ENCODE measurements around the gene FTHL17. TPM values are rescaled to one million over a fixed set of nuclear protein-coding genes. Genes with fewer than 3 reads are reported as not detected.

The FTHL17 gene
- total and polyA plus RNA-seq, 4 experiments from 2014 or later: not detected

- no peak overlapping the region for H3K4me3 ChIP-seq (ENCODE audit: low read length in 2 of 2)
- H3K4me1 ChIP-seq (ENCODE audit: insufficient read depth, low read length): no peaks in the 10 kb centered on the region
- intact Hi-C loops (cut with micrococcal nuclease): loop anchor here (5.0 kb wide), 1 partner anchor 619 kb away; no protein-coding TSS in a partner anchor
- DNase-seq: peak in 3 of 5 donors; percentile 4 to 9 (median 6)
- Mint-ChIP-seq H3K27ac (peak overlapping the region in 1 of 7 donors; percentile 30), H3K9me3 (no peaks in the 10 kb centered on the region), H3K4me3 (no peak overlapping the region), H3K27me3 (peaks cover 1 to 3% of the 10 kb centered on the region in 2 donors), H3K4me1 (peaks cover 0 to 6% (median 3%) of the 10 kb centered on the region in 4 donors), H3K36me3 (no peaks in the 10 kb centered on the region)
- H3K27me3 ChIP-seq (ENCODE audit: insufficient read depth, low read length): no peaks in the 10 kb centered on the region
- POLR2A ChIA-PET (ENCODE audit: partially characterized antibody): no interaction called here
- CTCF ChIA-PET (ENCODE audit: partially characterized antibody): interaction anchor here (0.6 to 2.7 kb wide), 10 partner anchors 8 to 618 kb away, joined by 3 to 9 read pairs (median 3); no protein-coding TSS in a partner anchor
- no peaks in the 10 kb centered on the region for H3K36me3 ChIP-seq (ENCODE audit: insufficient read depth, low read length)
- H3K9me3 ChIP-seq (ENCODE audit: control insufficient read depth in 1 of 2, low read length in 2 of 2): no peaks in the 10 kb centered on the region
- H3K27ac ChIP-seq (ENCODE audit: low read depth, low read length): no peak overlapping the region
These were observed 33.1 kb downstream of the FTHL17 start for GRCh38 chrX:31038575-31039326.

DNA sequence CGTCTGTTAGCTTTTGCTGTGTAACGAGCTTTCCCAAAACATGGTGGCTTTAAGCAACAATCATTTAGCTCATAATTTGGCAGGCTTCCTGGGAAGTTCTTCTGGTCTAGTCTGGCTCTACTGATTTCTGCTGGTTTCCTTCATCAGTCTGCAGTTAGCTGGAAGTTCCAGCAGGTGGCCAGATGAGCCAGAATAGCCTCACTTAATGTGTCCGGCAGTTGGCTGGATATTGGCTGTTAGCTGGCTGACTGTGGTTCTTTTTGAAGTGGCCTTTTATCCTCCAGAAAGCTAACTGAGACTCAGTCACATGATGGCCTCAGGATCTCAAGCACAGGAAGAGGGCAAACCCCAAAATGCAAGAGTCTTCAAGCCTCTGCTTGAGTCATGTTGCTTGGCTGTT, 34.9 kb downstream of the FTHL17 start:
- Histone ChIP-seq H3K27me3 (ENCODE audit: insufficient read depth, low read length) (no peaks in the 10 kb centered on the region), H3K27ac (ENCODE audit: low read depth, low read length) (no peak overlapping the region), H3K4me3 (ENCODE audit: low read length in 2 of 2) (no peak overlapping the region), H3K36me3 (ENCODE audit: insufficient read depth, low read length) (no peaks in the 10 kb centered on the region), H3K9me3 (ENCODE audit: control insufficient read depth in 1 of 2, low read length in 2 of 2) (no peaks in the 10 kb centered on the region), H3K4me1 (ENCODE audit: insufficient read depth, low read length) (no peaks in the 10 kb centered on the region)
- intact Hi-C loops (cut with micrococcal nuclease): loop anchor here (5.0 kb wide), 1 partner anchor 620 kb away; no protein-coding TSS in a partner anchor
- CTCF ChIA-PET (ENCODE audit: partially characterized antibody): interaction anchor here (0.5 to 2.7 kb wide), 8 partner anchors 9 to 621 kb away, joined by 3 to 9 read pairs (median 4); no protein-coding TSS in a partner anchor
- Mint-ChIP-seq H3K36me3 (no peaks in the 10 kb centered on the region), H3K9me3 (peaks cover 0 to 3% (median 0%) of the 10 kb centered on the region in 8 donors), H3K27me3 (peaks cover 1 to 3% of the 10 kb centered on the region in 2 donors), H3K27ac (no peak overlapping the region), H3K4me1 (peaks cover 0 to 6% (median 3%) of the 10 kb centered on the region in 4 donors), H3K4me3 (no peak overlapping the region)
- no peak for DNase-seq
- POLR2A ChIA-PET (ENCODE audit: partially characterized antibody): no interaction called here

- H3K9me3 ChIP-seq (ENCODE audit: control insufficient read depth in 1 of 2, low read length in 2 of 2): no peaks in the 10 kb centered on the region
- H3K27me3 ChIP-seq (ENCODE audit: insufficient read depth, low read length): no peaks in the 10 kb centered on the region
- no peaks in the 10 kb centered on the region for H3K36me3 Mint-ChIP-seq
- peaks cover 0 to 10% of the 10 kb centered on the region in 2 donors for H3K27me3 Mint-ChIP-seq
- no peaks in the 10 kb centered on the region for H3K4me1 ChIP-seq (ENCODE audit: insufficient read depth, low read length)
- no peak overlapping the region for H3K4me3 ChIP-seq (ENCODE audit: low read length in 2 of 2)
- no peak overlapping the region for H3K27ac Mint-ChIP-seq
- ChIA-PET CTCF (ENCODE audit: partially characterized antibody) (interaction anchor here (1.8 kb wide), 1 partner anchor 10 kb away, joined by 5 read pairs; no protein-coding TSS in a partner anchor), POLR2A (ENCODE audit: partially characterized antibody) (no interaction called here)
- no peak for DNase-seq
- no peak overlapping the region for H3K4me3 Mint-ChIP-seq
- no peaks in the 10 kb centered on the region for H3K4me1 Mint-ChIP-seq
- H3K9me3 Mint-ChIP-seq: peaks cover 0 to 4% (median under 1%) of the 10 kb centered on the region in 8 donors
- H3K27ac ChIP-seq (ENCODE audit: low read depth, low read length): no peak overlapping the region
- H3K36me3 ChIP-seq (ENCODE audit: insufficient read depth, low read length): no peaks in the 10 kb centered on the region
- intact Hi-C loops (cut with micrococcal nuclease): no loop called here
These were observed 44.5 kb downstream of the FTHL17 start for GRCh38 chrX:31027351-31027750.

- ChIA-PET POLR2A (ENCODE audit: partially characterized antibody) (no interaction called here), CTCF (ENCODE audit: partially characterized antibody) (no interaction called here)
- no peak for DNase-seq
- Histone ChIP-seq H3K4me3 (ENCODE audit: low read length in 2 of 2) (no peak overlapping the region), H3K27ac (ENCODE audit: low read depth, low read length) (no peak overlapping the region), H3K9me3 (ENCODE audit: control insufficient read depth in 1 of 2, low read length in 2 of 2) (no peaks in the 10 kb centered on the region), H3K4me1 (ENCODE audit: insufficient read depth, low read length) (no peaks in the 10 kb centered on the region), H3K36me3 (ENCODE audit: insufficient read depth, low read length) (no peaks in the 10 kb centered on the region), H3K27me3 (ENCODE audit: insufficient read depth, low read length) (no peaks in the 10 kb centered on the region)
- Mint-ChIP-seq H3K9me3 (peaks cover 0 to 11% (median under 1%) of the 10 kb centered on the region in 8 donors), H3K4me1 (no peaks in the 10 kb centered on the region), H3K36me3 (no peaks in the 10 kb centered on the region), H3K4me3 (no peak overlapping the region), H3K27me3 (peaks cover 0 to 5% of the 10 kb centered on the region in 2 donors), H3K27ac (no peak overlapping the region)
- intact Hi-C loops (cut with micrococcal nuclease): no loop called here
These were observed 47.0 kb downstream of the FTHL17 start for GRCh38 chrX:31024866-31025265.

- no peaks in the 10 kb centered on the region for H3K36me3 ChIP-seq (ENCODE audit: insufficient read depth, low read length)
- no peaks in the 10 kb centered on the region for H3K4me1 ChIP-seq (ENCODE audit: insufficient read depth, low read length)
- H3K27ac ChIP-seq (ENCODE audit: low read depth, low read length): no peak overlapping the region
- H3K27me3 ChIP-seq (ENCODE audit: insufficient read depth, low read length): no peaks in the 10 kb centered on the region
- no peak overlapping the region for H3K27ac Mint-ChIP-seq
- H3K9me3 ChIP-seq (ENCODE audit: control insufficient read depth in 1 of 2, low read length in 2 of 2): no peaks in the 10 kb centered on the region
- H3K27me3 Mint-ChIP-seq: no peaks in the 10 kb centered on the region
- H3K4me1 Mint-ChIP-seq: no peaks in the 10 kb centered on the region
- ChIA-PET CTCF (ENCODE audit: partially characterized antibody) (interaction anchor here (1.0 to 1.4 kb wide), 2 partner anchors 16 to 17 kb away, joined by 3 to 4 read pairs; no protein-coding TSS in a partner anchor), POLR2A (ENCODE audit: partially characterized antibody) (no interaction called here)
- no peak overlapping the region for H3K4me3 ChIP-seq (ENCODE audit: low read length in 2 of 2)
- H3K9me3 Mint-ChIP-seq: peaks cover 0 to 11% (median under 1%) of the 10 kb centered on the region in 8 donors
- no peak for DNase-seq
- no peak overlapping the region for H3K4me3 Mint-ChIP-seq
- intact Hi-C loops (cut with micrococcal nuclease): no loop called here
- no peaks in the 10 kb centered on the region for H3K36me3 Mint-ChIP-seq
These were observed 50.3 kb downstream of the FTHL17 start for GRCh38 chrX:31021537-31021936.

Other genes starting within 250 kb of the FTHL17 start
- gene TAB3, start 182.8 kb downstream of the FTHL17 start, total RNA-seq: 10 to 100 TPM; 21.0 to 23.8 TPM
- 1 to 10 TPM; 4.8 to 6.8 TPM for gene TAB3, start 182.8 kb downstream of the FTHL17 start, polyA plus RNA-seq